ENCODE data around the gene PSMB4. TPM values are rescaled to one million over a fixed set of nuclear protein-coding genes. Genes with fewer than 3 reads are reported as not detected.
"Not testable (repeated sequence)": the region's sequence is repeated elsewhere in the genome, so short reads cannot be mapped to it uniquely, and the experiment has no call there.

PSMB4 gene
- polyA plus RNA-seq, 1 donor: 156 TPM

- no peak for DNase-seq (ENCODE audit: low read depth)
Observed at GRCh38 chr1:151386002-151386401, 13.4 kb upstream of the PSMB4 start.

- DNase-seq (ENCODE audit: low read depth): not testable (repeated sequence)
Observed at GRCh38 chr1:151390221-151391078, 8.9 kb upstream of the PSMB4 start.

GRCh38 chr1:151391079-151391563 lies 8.3 kb upstream of the PSMB4 start:
- no peak for DNase-seq (ENCODE audit: low read depth)

GRCh38 chr1:151393583-151393982 lies 5.8 kb upstream of the PSMB4 start:
- no peak for DNase-seq (ENCODE audit: low read depth)

GRCh38 chr1:151396265-151396664 lies 3.1 kb upstream of the PSMB4 start:
- DNase-seq (ENCODE audit: low read depth): not testable (repeated sequence)

- no peak for DNase-seq (ENCODE audit: low read depth)
Observed at GRCh38 chr1:151401125-151401788, 1.9 kb downstream of the PSMB4 start.

- DNase-seq (ENCODE audit: low read depth): no peak
Observed at GRCh38 chr1:151401860-151402259, 2.5 kb downstream of the PSMB4 start.

GRCh38 chr1:151402764-151403163 lies 3.4 kb downstream of the PSMB4 start:
- DNase-seq (ENCODE audit: low read depth): no peak

GRCh38 chr1:151403612-151404011 lies 4.2 kb downstream of the PSMB4 start:
- no peak for DNase-seq (ENCODE audit: low read depth)

- DNase-seq (ENCODE audit: low read depth): no peak
Observed at GRCh38 chr1:151405187-151405951, 6.0 kb downstream of the PSMB4 start.

GRCh38 chr1:151406176-151406575 lies 6.8 kb downstream of the PSMB4 start:
- DNase-seq (ENCODE audit: low read depth): no peak

GRCh38 chr1:151407304-151407703 lies 7.9 kb downstream of the PSMB4 start:
- no peak for DNase-seq (ENCODE audit: low read depth)

- DNase-seq (ENCODE audit: low read depth): no peak
Observed at GRCh38 chr1:151408891-151409290, 9.5 kb downstream of the PSMB4 start.

- DNase-seq (ENCODE audit: low read depth): no peak
Observed at GRCh38 chr1:151411884-151412283, 12.5 kb downstream of the PSMB4 start.

GRCh38 chr1:151416231-151416630 lies 16.9 kb downstream of the PSMB4 start:
- DNase-seq (ENCODE audit: low read depth): no peak

GRCh38 chr1:151418081-151418480 lies 18.7 kb downstream of the PSMB4 start:
- no peak for DNase-seq (ENCODE audit: low read depth)

- DNase-seq (ENCODE audit: low read depth): no peak
Observed at GRCh38 chr1:151419819-151420218, 20.4 kb downstream of the PSMB4 start.

GRCh38 chr1:151425103-151425502 lies 25.7 kb downstream of the PSMB4 start:
- no peak for DNase-seq (ENCODE audit: low read depth)

- DNase-seq (ENCODE audit: low read depth): no peak
Observed at GRCh38 chr1:151428068-151428467, 28.7 kb downstream of the PSMB4 start.

- not testable (repeated sequence) for DNase-seq (ENCODE audit: low read depth)
Observed at GRCh38 chr1:151433827-151434226, 34.5 kb downstream of the PSMB4 start.

- DNase-seq (ENCODE audit: low read depth): no peak
Observed at GRCh38 chr1:151435174-151435573, 35.8 kb downstream of the PSMB4 start.

- DNase-seq (ENCODE audit: low read depth): no peak
Observed at GRCh38 chr1:151436985-151437384, 37.6 kb downstream of the PSMB4 start.
